Stimulated activated CD4-positive, alpha-beta T cell treated with anti-CD3 and anti-CD28 coated beads, Interleukin-4, amount 100 ng/mL, for 48 hours (primary cell): ENCODE data around the gene TBL1XR1.

Experiments used
- DNase-seq, 2 donors: peaks; one replicate each; pipeline ENCODE4 v3.0.0-alpha.2; 2020; ENCODE audit warnings: low read depth in 2 of 2

Gene TBL1XR1

DNA sequence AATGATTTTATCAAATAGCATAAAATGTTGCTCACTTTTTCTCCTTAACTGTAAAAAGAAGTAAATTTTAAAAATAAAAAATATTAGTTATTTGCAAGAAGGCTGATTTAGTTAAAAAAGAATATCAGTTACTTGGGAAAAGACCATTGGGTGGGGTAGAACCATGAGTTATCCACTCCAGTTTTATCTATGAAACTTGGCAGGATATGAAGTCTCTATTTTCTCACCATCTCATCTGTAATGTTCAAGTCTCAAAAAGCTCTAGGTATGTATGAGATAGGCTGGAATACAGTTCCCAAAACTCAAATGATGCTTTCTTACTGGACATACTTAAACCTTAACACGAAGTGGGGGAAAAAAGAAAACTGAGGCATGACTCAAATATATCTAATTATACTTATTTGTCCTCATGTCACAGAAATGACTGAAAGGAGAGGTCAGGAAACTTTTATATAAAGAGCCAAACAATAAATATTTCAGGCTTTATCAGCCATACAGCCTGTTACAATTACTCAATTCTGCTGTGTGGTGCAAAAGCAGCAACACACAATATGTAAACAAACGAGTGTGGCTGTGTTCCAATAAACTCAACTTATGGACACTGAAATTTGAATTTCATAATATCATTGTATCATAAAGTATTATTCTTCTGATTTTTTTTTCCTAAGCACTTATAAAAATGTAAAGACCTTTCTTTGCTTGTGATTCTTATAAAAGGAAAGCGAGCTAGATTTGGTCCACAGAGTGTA lies 131.8 kb downstream of the TBL1XR1 start:
- no peak for DNase-seq

DNA sequence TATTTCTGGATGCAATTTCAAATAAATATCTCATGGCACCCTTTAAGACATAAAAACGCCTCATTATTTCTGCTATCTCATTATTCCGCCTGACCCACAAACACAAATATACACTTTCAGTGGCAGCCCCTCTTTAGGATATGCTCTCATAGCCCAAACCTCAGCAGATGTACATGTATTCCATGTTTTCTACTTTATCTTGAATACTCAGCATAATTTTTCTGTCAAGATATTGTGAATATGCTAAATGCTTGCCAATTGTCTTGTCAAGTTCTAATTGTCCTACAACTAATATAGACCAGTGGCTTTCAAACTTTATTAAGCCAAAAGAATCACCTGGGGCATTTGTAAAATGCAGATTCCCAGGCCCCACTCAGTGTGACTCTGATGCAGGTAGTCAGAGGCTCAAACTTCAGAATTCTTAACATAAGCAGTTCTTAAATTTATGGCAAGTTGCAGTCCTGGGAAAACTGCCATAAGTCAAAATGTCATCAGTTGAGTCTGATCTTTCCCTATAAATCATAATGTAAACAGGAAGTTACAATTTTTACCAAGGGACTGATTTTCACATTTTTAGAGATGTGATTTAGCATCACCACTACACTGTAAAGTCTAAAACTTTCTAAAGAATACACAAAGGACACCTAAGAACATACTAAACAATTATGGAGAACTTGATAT lies 135.1 kb downstream of the TBL1XR1 start:
- DNase-seq, result no peak

DNA sequence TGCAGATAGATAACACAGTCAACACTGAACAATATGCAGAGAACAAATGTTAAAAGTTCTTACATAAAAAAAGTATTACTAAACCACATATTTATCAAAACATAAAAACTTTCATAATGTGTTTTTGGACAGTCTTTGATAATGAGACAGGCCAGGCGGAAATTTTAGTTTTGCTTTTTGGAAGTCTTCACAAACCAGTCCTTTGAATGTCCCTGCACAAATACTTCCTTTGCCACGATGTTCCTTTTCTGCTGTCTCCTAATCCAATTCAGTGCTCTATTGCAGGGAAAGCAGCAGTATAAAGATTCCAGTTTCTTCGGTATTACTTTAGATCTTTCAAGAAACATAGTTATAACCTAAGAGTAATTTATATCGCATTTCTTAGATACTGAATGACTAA lies 135.9 kb downstream of the TBL1XR1 start:
- no peak for DNase-seq

GRCh38 chr3:177060492-177060891 lies 136.8 kb downstream of the TBL1XR1 start:
- DNase-seq, result no peak

- DNase-seq, result no peak
Measured at GRCh38 chr3:177058648-177059047, 138.6 kb downstream of the TBL1XR1 start.

GRCh38 chr3:177057768-177058167 lies 139.5 kb downstream of the TBL1XR1 start:
- peak; percentile 24 to 35 for DNase-seq

GRCh38 chr3:177056927-177057326 lies 140.4 kb downstream of the TBL1XR1 start:
- DNase-seq, result no peak

DNA sequence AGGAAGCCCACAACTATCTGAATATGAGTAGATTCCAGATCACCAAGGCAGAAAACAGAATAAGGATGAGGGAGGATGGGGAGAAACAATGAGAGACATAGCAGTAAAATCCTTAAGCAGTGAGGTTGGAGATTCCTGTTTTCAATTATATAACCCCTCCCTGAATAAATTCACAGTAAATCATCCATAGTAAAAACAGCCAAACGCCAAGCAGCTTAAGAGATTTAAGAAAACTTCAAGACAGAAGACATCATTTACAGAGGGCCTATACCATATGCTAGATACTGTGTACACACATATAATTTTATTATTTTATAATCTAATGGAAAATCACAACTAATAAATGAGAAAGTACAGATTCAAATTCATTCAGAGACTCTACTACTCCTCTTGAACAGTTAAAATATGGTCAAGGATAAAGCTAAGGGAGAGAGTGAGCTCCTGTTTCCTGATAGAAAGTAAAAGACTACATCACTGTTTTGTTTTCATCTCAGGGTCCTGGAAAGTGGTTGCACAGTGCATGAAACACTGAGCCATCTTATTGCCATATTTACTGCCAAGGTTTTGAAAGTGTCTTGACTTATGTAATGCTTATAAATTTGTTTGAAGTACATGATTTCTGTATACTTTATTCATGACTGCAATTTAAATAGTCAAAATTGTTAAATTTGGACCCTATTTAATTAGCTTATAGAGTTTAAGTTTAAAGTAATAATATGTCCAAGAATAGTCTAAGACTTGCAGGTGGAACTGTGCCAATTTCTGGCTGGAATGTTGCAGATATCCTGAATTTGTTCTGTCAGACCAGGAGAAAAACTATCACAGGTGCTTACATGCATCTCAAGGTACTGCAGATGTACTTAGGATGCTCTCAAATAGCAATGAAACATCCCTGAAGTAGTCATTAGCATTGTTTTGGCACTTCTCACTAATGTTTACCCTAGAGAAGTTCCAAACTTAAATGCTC lies 141.4 kb downstream of the TBL1XR1 start:
- DNase-seq, result no peak

DNA sequence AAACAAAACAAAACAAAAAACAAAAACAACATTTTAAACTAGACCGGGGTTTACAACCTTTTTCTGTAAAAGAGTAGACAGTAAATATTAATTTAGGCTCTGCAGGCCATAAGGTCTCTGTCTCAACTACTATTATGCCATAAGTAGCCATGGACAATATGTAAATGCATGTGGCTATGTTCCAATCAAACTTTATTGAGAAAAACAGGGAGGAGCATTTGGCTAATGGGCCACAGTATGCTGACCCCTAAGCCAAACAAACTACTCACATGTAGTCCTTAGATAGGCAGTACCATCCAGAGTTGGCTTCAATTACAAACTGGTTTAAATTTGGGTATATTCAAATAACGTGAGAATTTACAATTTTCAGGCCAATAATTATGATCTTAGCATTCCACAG lies 144.2 kb downstream of the TBL1XR1 start:
- no peak for DNase-seq

DNA sequence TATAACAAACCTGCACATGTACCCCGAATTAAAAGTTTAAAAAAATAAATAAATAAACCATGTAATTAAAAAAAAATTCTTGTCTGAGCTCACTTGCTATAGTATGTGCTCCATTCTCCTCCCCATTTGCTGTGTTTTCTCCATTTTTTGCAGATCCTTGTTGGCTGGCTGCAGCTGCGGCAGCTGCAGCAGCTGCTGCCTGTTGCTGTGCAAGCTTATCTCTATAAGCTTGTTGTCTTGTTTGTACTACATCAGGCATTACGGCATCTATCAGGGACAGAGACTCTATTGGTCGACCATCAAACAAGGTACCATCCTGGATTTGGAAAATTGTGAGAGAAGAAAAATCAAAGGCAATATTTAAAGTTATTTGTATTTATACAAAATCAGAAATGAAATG lies 145.9 kb downstream of the TBL1XR1 start:
- no peak for DNase-seq

DNA sequence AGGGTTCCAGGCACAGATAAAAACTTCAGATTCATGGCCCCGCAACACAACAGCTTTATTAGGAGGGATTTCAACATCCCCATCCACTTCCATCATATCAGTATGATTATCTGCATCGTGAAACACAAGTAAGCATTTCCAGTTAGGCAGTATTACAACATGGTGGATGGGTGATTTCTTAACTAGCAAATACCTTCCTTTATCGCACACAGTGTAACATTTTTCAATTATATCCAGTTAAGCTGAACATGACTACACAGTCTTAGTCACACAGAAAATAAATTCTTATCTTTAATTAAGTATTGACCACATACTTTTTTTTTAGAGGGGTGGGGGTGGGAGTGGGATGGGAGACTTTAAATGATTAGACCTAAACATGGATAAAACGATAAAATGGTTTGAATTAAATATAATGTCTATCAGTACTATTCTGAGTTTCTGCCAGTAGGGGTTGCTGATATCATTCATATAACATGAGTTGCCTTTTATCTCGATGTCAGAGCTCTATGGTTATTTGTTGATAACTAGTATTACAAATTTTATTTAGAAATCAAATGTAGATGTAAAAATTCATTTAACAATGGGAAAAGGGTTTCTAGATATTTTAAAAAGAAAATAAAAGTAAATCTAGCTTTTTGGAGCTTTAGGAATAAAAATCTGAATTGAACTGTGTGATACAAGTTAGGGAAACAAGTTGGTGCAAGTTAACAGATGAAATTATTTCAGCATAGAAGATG lies 146.6 kb downstream of the TBL1XR1 start:
- no peak for DNase-seq

GRCh38 chr3:177045767-177046166 lies 151.5 kb downstream of the TBL1XR1 start:
- no peak for DNase-seq

DNA sequence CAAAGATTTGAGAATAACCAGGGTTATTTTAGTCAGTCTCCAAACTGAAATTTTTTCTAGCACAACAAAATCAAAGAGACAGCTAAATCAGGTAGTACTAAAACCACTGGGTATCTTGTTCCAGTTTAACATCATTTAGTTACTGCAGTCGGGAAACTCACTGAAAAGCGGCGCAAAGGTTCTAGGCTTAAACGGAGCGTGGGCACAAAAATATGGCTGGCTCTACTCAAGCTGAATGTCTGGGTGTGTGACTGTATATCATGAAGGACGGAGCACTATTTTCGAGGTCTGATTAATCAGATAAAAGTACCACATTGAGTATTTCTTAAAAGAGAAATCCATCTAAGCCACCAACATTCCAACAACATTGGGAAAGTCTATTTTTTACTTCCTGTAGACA lies 152.1 kb downstream of the TBL1XR1 start:
- DNase-seq, result no peak

- no peak for DNase-seq
Measured at GRCh38 chr3:177041730-177042551, 155.3 kb downstream of the TBL1XR1 start.

DNA sequence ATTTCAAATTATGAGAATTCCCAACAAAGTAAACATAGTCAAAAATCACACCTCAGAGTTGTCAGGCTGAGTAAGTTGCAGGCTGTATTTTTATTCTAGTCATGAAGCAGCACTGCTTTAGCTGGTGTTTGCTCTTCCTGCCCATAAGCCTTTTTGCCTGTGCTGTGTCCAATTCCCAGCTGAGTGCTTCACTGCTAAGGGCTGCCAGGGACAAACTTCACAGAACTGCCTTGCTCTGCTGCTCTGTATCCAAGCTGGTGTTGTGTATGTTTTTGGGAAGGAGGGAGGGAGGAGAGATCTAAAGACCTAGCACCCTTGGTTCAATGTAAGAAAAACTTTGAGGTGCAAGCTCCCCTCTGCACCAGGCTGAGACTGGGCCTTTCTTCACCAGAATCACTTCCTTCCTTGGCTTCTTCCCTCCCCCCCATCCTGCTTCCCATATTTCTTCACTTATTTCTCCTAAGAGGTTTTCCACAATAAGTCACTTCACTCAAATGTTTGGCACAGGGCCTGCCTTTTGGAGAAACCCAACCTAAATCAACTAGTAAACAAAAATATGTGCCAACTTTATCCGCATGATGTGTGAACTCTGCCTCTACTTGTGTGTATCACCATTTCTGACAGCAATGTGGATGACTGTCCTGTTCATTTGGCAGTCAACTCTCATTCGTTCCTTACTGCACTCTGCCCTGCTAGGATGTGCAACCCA lies 156.1 kb downstream of the TBL1XR1 start:
- no peak for DNase-seq

DNA sequence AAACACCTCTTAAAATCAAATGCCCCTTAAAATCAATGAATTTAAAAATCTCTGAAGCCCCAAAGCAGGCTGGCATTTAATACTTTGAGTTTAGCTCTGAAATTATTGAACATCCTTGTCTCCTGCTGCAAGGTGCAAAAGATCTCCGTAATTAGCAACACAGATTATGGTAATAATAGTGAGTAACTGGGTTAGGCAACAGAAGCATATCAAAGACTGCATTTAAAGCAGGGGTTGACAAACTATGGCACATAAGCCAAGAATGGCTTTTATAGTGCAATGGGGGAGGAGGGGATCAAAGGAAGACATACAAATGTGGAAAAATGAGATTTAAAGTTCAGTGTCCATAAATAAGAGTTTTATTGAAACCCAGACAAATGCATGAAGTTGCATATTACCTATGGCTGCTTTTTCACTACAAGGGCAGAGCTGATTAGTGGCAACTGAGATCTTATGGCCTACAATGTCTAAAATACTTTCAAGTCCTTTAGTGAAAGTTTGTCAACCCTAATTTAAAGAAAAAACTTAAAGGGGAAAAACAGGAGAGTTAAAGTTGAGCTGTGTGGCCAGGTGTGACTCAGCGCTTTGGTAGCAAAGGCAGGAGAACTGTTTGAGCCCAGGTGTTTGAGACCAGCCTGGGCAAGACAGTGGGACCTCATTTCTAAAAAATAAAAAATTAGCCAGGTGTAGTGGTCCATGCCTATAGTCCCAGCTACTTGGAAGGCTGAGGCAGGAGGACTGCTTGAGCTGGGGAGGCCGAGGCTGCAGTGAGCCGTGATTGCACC lies 157.6 kb downstream of the TBL1XR1 start:
- no peak for DNase-seq

DNA sequence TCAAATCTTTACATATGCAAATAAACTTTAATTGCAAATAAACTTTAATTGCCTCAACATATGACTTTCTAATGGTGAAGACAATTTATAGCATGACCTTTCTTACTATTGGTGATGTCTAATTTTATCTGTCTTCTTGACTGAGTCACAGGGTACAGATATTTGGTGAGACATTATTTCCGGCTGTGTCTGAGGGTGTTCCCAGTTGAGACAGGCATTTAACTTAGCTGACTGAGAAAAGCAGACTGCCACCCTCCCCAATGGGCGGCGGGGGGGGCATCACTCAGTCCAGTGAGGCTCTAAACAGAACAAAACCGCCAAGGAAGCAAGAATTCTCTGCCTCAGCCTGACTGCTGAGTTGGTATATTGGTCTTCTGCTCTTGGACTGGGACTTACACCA lies 160.0 kb downstream of the TBL1XR1 start:
- DNase-seq, result no peak

- no peak for DNase-seq
Measured at GRCh38 chr3:177035676-177036075, 161.6 kb downstream of the TBL1XR1 start.

- DNase-seq, result no peak
Measured at GRCh38 chr3:177034832-177035475, 162.3 kb downstream of the TBL1XR1 start.
